ENCODE measurements around the gene COA8.

Gene COA8

DNA sequence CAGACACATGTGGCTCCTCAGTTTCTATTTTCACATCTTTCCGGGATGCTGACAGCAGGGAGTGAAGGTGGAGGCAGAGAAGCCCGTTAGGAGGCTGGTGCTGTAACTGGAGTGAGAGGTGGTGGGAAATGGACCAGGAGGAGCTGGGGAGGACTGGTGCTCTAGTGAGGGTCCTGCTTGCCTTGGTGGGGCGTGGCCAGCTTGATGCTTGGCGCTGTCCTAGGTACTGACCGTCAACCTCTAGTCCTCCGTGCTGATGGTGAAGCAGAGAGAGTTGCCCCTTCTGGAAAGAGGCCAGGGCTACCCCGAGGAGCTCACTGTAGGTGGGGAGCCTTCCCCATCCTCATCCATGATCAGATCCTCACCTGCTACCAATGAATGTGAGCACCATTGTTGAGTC, 32.4 kb upstream of the COA8 start:
- peak overlapping the region; percentile 99 for H3K4me3 ChIP-seq (replicated peaks; ENCODE audit: insufficient read depth, low read length)
- no peaks in the 10 kb centered on the region for H3K27me3 ChIP-seq (ENCODE audit: insufficient read depth, poor library complexity, severe bottlenecking)
- TF ChIP-seq, protein P1, sequence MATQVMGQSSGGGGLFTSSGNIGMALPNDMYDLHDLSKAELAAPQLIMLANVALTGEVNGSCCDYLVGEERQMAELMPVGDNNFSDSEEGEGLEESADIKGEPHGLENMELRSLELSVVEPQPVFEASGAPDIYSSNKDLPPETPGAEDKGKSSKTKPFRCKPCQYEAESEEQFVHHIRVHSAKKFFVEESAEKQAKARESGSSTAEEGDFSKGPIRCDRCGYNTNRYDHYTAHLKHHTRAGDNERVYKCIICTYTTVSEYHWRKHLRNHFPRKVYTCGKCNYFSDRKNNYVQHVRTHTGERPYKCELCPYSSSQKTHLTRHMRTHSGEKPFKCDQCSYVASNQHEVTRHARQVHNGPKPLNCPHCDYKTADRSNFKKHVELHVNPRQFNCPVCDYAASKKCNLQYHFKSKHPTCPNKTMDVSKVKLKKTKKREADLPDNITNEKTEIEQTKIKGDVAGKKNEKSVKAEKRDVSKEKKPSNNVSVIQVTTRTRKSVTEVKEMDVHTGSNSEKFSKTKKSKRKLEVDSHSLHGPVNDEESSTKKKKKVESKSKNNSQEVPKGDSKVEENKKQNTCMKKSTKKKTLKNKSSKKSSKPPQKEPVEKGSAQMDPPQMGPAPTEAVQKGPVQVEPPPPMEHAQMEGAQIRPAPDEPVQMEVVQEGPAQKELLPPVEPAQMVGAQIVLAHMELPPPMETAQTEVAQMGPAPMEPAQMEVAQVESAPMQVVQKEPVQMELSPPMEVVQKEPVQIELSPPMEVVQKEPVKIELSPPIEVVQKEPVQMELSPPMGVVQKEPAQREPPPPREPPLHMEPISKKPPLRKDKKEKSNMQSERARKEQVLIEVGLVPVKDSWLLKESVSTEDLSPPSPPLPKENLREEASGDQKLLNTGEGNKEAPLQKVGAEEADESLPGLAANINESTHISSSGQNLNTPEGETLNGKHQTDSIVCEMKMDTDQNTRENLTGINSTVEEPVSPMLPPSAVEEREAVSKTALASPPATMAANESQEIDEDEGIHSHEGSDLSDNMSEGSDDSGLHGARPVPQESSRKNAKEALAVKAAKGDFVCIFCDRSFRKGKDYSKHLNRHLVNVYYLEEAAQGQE (IDR thresholded peaks at IDR 0.05; ENCODE audit: insufficient replicate concordance, low read depth) = peak; percentile 95
- TF ChIP-seq POLR2AphosphoS5 (IDR thresholded peaks at IDR 0.05; ENCODE audit: low read depth) (no peak), GABPA (IDR thresholded peaks at IDR 0.05; ENCODE audit: low read depth) (no peak), SPI1 (IDR thresholded peaks at IDR 0.05; ENCODE audit: borderline replicate concordance, low read depth) (no peak)
- DNase-seq (ENCODE audit: low read depth in 1 of 2, low spot score in 1 of 2) = no peak
- no peak overlapping the region for H3K27ac ChIP-seq (replicated peaks)

DNA sequence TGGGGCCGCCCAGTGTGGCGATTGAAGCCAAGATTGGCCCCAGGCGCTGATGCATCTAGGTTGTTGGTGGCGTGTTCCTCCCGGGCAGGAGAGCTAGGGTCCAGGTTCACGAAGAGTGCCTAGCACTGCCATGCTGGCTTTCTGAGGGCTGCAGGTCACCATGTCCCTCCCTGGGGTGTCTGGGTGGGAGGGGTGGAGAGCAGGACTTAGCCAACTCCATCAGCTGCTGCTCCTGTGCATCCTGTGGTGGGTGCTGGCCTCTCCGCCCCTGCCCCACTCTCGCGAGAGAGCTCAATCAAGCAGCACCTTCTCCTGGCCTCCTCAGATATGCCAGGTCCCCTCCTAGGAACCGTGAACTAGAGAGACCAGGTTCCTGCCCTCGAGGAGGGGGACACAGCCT, 31.9 kb upstream of the COA8 start:
- Histone ChIP-seq H3K27ac (replicated peaks) (no peak overlapping the region), H3K4me3 (replicated peaks; ENCODE audit: insufficient read depth, low read length) (no peak overlapping the region), H3K27me3 (ENCODE audit: insufficient read depth, poor library complexity, severe bottlenecking) (no peaks in the 10 kb centered on the region)
- TF ChIP-seq, protein P2, sequence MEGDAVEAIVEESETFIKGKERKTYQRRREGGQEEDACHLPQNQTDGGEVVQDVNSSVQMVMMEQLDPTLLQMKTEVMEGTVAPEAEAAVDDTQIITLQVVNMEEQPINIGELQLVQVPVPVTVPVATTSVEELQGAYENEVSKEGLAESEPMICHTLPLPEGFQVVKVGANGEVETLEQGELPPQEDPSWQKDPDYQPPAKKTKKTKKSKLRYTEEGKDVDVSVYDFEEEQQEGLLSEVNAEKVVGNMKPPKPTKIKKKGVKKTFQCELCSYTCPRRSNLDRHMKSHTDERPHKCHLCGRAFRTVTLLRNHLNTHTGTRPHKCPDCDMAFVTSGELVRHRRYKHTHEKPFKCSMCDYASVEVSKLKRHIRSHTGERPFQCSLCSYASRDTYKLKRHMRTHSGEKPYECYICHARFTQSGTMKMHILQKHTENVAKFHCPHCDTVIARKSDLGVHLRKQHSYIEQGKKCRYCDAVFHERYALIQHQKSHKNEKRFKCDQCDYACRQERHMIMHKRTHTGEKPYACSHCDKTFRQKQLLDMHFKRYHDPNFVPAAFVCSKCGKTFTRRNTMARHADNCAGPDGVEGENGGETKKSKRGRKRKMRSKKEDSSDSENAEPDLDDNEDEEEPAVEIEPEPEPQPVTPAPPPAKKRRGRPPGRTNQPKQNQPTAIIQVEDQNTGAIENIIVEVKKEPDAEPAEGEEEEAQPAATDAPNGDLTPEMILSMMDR (IDR thresholded peaks at IDR 0.05; ENCODE audit: insufficient read depth, low read length) = no peak
- no peak for TF ChIP-seq SPI1 (IDR thresholded peaks at IDR 0.05; ENCODE audit: borderline replicate concordance, low read depth)
- TF ChIP-seq, protein P1 (IDR thresholded peaks at IDR 0.05; ENCODE audit: insufficient replicate concordance, low read depth) = no peak
- no peak for DNase-seq (ENCODE audit: low read depth in 1 of 2, low spot score in 1 of 2)

DNA sequence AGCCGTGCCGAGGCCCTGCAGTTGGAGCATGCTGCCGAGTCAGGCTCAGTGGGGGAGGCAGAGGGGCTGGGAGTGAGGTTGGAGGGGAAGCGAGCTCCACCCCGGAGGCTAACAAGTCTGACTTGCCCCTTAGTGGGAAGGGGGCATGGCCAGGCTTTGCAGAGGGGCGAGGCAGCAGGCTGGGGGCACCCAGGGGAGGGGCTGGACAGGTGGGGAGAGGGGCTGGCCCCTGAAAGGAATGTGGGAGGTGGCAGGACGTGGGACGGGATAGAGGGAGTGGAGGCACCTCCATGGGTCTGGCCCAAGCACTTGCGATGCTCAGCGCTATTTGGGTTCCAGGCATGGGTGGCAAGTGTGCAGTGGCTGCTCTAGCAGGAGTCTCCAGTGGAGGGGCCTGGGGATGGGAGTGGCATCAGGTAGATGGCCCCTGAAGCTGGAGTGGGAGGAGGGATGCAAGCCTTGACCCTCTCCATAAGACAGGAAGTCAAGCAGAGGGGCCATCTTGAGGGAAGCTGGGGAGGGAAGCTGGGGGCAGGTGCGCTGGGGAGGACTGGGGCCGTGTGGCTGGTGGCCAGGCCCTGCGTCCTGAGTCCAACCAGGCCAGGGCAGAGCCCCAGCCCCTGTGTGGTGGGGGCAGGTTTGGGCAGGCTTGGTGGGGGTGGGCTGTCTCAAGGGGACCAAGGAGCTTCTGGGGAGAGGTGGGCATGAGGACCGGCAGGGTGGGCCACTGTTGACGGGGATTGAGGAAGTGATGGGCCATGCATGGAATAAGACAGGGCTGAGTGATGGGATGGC, 31.1 kb upstream of the COA8 start:
- Histone ChIP-seq H3K27me3 (ENCODE audit: insufficient read depth, poor library complexity, severe bottlenecking) (no peaks in the 10 kb centered on the region), H3K4me3 (replicated peaks; ENCODE audit: insufficient read depth, low read length) (no peak overlapping the region), H3K27ac (replicated peaks) (no peak overlapping the region)
- no peak for DNase-seq (ENCODE audit: low read depth in 1 of 2, low spot score in 1 of 2)
- no peak for TF ChIP-seq GABPA (IDR thresholded peaks at IDR 0.05; ENCODE audit: low read depth)
- TF ChIP-seq POLR2AphosphoS5 (IDR thresholded peaks at IDR 0.05; ENCODE audit: low read depth) = no peak

DNA sequence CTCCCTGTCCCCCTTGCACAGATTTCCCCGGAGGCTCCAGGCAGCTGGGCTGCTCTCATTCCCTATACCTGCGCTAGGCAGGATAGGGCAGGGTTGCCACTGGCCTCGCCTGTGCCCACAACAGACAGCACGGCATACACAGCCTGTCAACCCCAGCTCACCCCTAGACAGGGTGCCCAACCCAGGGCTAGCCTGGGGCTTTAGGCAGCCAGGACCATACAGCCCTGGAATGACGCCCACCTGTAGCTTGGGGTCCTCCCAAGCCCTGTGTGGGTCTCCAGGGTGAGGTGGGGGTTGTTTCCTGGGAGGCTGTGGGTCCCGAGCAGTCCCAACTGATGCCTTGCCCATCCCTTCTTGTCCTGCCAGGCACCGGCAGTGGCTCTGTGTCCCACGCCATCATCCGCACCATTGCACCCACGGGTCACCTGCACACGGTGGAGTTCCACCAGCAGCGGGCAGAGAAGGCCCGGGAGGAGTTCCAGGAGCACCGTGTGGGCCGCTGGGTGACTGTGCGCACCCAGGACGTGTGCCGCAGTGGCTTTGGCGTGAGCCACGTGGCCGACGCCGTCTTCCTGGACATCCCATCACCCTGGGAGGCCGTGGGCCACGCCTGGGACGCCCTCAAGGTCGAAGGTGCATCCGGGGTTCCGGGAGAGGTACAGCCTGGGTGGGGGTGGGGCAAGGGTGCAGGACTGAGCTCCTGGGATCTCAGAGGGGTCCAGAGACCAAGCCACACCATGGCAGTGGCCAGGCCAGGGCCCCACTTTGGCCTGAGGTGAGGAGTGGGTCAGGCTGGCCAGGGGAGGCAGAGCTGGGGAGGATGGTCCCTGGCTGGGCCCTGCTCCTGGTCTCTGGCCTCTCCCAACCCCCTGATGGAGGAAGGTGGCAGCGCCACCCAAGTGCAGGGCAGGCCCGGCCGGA, 30.3 kb upstream of the COA8 start:
- no peak overlapping the region for H3K4me3 ChIP-seq (replicated peaks; ENCODE audit: insufficient read depth, low read length)
- no peak overlapping the region for H3K27ac ChIP-seq (replicated peaks)
- H3K27me3 ChIP-seq (ENCODE audit: insufficient read depth, poor library complexity, severe bottlenecking) = no peaks in the 10 kb centered on the region
- no peak for DNase-seq (ENCODE audit: low read depth in 1 of 2, low spot score in 1 of 2)
- TF ChIP-seq GABPA (IDR thresholded peaks at IDR 0.05; ENCODE audit: low read depth) (no peak), POLR2AphosphoS5 (IDR thresholded peaks at IDR 0.05; ENCODE audit: low read depth) (no peak), SPI1 (IDR thresholded peaks at IDR 0.05; ENCODE audit: borderline replicate concordance, low read depth) (no peak)
- TF ChIP-seq, protein P1 (IDR thresholded peaks at IDR 0.05; ENCODE audit: insufficient replicate concordance, low read depth) = no peak
- TF ChIP-seq, protein P2 (IDR thresholded peaks at IDR 0.05; ENCODE audit: insufficient read depth, low read length) = no peak
